OCI-LY3 (cell line): ENCODE measurements around the gene LYSMD1.

ENCODE experiments used
- H2AFZ ChIP-seq: fragments of 200-600, 300-600 bp; shearing (Covaris generic); 2 replicates; pipeline ENCODE4 v1.6.0; 2014; ENCODE audit warnings: antibody characterized with exemption, low read depth, low read length
- H3K27ac ChIP-seq: fragments of 200-600, 300-600 bp; sonication (generic); 2 replicates; pipeline ENCODE4 v1.5.1; 2014; ENCODE audit warnings: mild to moderate bottlenecking, low read length, moderate library complexity, mixed read lengths
- H3K27me3 ChIP-seq: fragments of 200-600, 300-600 bp; sonication (generic); 2 replicates; pipeline ENCODE4 v1.6.1; 2014; ENCODE audit warnings: low read depth, low read length, mixed read lengths
- H3K36me3 ChIP-seq: fragments of 200-600, 300-600 bp; sonication (generic); replicated peaks from 2 replicates; pipeline ENCODE3; 2014; ENCODE audit warnings: low read depth, low read length, mixed read lengths
- H3K4me1 ChIP-seq: fragments of 300-600, 200-600 bp; sonication (generic); 2 replicates; pipeline ENCODE4 v1.6.1; 2014; ENCODE audit warnings: low read length, mixed read lengths
- H3K4me2 ChIP-seq: fragments of 200-600, 300-600 bp; sonication (generic); 2 replicates; pipeline ENCODE4 v1.6.1; 2014; ENCODE audit warnings: low read length, mixed read lengths
- H3K4me3 ChIP-seq: fragments of 300-600, 200-600 bp; sonication (generic); 2 replicates; pipeline ENCODE4 v1.5.1; 2014; ENCODE audit warnings: antibody characterized with exemption, mild to moderate bottlenecking, low read length, moderate library complexity
- H3K79me2 ChIP-seq: fragments of 300-600, 200-600 bp; shearing (Covaris generic); 2 replicates; pipeline ENCODE4 v1.6.1; 2014; ENCODE audit warnings: mild to moderate bottlenecking, low read length, mixed read lengths
- H3K9ac ChIP-seq: fragments of 300-600, 200-600 bp; shearing (Covaris generic); 2 replicates; pipeline ENCODE4 v1.6.0; 2014; ENCODE audit warnings: mild to moderate bottlenecking, low read length, moderate library complexity
- H3K9me3 ChIP-seq: fragments of 200-600, 300-600 bp; shearing (Covaris generic); 2 replicates; pipeline ENCODE4 v1.6.1; 2014; ENCODE audit warnings: low read length, mixed read lengths; ENCODE audit not compliant: insufficient read depth
- H4K20me1 ChIP-seq: fragments of 200-600, 300-600 bp; sonication (generic); 2 replicates; pipeline ENCODE4 v1.6.1; 2016; ENCODE audit warnings: low read length, mixed read lengths; ENCODE audit not compliant: insufficient read depth
- EZH2phosphoT487 ChIP-seq: fragments of 200-600 bp; shearing (Covaris generic); IDR thresholded peaks from 2 replicates; pipeline ENCODE4 v1.6.1; 2018; ENCODE audit warnings: antibody characterized with exemption, mixed run types, low read depth
- TF ChIP-seq, protein P1 (sequence below): fragments of 200-600, 300-600 bp; sonication (generic); IDR thresholded peaks from 2 replicates; pipeline ENCODE4 v1.5.1; 2014; ENCODE audit warnings: antibody characterized with exemption, low read length, low read depth

LYSMD1 gene

DNA sequence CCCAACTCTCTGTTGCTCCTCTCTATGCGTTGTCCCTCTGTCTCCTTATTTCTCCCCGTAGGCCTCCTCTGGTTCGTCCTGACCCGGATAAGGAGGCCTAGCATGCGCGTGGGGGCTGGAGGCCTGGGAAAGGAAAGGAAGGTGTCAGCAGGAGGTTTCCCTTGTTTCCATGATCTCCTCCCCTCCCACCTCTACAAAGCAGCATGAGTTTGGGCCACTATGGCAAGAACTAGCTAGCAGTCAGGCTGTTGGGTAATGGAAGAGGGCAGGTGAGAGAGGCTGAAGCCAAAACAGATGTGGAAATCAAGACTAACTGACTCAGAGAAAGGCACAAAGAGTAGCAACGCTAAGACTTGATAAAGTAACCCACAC, 18.6 kb downstream of the LYSMD1 start:
- Histone ChIP-seq H3K4me3 (no peak overlapping the region), H3K4me2 (no peak overlapping the region), H2AFZ (no peak overlapping the region), H3K27ac (no peak overlapping the region), H3K9ac (no peak overlapping the region), H3K27me3 (no peaks in the 10 kb centered on the region), H4K20me1 (no peaks in the 10 kb centered on the region), H3K9me3 (no peaks in the 10 kb centered on the region), H3K4me1 (peaks cover 6% of the 10 kb centered on the region; the same call in 1 of the 2 replicates), H3K36me3 (no peaks in the 10 kb centered on the region), H3K79me2 (no peaks in the 10 kb centered on the region)
- TF ChIP-seq, protein P1, sequence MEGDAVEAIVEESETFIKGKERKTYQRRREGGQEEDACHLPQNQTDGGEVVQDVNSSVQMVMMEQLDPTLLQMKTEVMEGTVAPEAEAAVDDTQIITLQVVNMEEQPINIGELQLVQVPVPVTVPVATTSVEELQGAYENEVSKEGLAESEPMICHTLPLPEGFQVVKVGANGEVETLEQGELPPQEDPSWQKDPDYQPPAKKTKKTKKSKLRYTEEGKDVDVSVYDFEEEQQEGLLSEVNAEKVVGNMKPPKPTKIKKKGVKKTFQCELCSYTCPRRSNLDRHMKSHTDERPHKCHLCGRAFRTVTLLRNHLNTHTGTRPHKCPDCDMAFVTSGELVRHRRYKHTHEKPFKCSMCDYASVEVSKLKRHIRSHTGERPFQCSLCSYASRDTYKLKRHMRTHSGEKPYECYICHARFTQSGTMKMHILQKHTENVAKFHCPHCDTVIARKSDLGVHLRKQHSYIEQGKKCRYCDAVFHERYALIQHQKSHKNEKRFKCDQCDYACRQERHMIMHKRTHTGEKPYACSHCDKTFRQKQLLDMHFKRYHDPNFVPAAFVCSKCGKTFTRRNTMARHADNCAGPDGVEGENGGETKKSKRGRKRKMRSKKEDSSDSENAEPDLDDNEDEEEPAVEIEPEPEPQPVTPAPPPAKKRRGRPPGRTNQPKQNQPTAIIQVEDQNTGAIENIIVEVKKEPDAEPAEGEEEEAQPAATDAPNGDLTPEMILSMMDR = no peak
- no peak for TF ChIP-seq EZH2phosphoT487

DNA sequence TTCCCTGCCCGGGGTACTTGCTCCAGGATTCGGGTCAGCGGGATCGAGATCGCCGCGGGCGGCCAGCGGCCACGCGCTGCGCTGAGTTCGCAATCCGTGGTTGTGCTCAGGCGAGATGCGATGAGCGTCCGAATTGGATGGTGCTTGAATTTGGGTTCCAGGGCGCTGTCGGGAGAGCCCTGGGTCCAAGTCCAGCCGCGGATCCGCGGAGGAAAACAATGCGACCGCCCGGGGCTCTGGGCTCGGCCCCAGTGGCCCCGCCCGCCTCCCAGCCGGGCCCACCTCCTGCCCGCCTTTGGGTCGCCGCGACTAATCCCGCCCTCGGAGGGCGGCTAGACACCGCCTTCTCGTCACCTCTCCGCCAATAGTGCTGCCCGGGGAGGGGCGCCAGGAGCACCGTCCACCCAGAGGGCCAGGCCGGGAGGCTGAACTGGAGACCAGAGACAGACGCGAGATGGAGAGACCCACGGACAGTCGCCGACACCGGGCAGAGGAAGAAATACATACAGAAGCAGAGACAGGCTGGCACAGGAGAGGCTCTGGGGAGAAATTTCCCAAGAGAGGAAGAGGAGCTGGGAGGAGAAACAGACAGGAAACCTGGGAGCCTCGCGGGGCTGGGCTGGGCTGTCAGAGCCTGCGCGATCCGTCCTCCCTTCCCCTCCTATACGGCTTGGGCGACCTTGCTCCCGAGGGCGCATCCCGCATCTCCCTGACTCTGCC, 19.1 kb downstream of the LYSMD1 start, which contains the start of gene SEMA6C:
Gene SEMA6C, minus strand, starts transcription at position 220 of the 720 bp plus-strand sequence. CDS start 4,010 bp downstream, outside the sequence.
- Histone ChIP-seq H3K79me2 (no peaks in the 10 kb centered on the region), H3K4me3 (no peak within 1 kb of the TSS), H4K20me1 (no peaks in the 10 kb centered on the region), H3K27me3 (no peaks in the 10 kb centered on the region), H3K4me2 (no peak within 1 kb of the TSS), H2AFZ (no peak within 1 kb of the TSS), H3K4me1 (peaks cover 6% of the 10 kb centered on the region; the same call in 1 of the 2 replicates), H3K27ac (no peak within 1 kb of the TSS), H3K9ac (no peak within 1 kb of the TSS), H3K9me3 (no peaks in the 10 kb centered on the region), H3K36me3 (no peaks in the 10 kb centered on the region)
- TF ChIP-seq EZH2phosphoT487 = no peak
- TF ChIP-seq, protein P1 = no peak

DNA sequence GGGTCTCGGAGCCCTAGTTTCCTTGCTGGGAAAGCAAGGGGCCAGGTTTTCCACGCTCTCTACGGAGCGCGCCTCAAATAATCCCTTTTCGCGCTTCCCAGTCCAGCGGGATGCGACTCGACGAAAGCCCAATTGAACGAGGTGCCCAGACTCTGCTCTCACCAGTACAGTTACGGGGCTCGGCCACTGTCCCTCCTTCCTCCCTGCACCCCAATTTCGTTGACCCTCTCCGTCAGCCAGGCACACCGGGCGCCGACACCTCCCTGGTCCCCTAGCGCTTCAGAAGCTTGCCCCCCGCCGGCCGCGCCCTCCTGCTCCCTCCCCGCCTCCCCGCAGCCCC, 19.7 kb downstream of the LYSMD1 start:
- Histone ChIP-seq H3K9ac (no peak overlapping the region), H4K20me1 (no peaks in the 10 kb centered on the region), H3K4me1 (peaks cover 6% of the 10 kb centered on the region; the same call in 1 of the 2 replicates), H3K4me2 (no peak overlapping the region), H3K27ac (no peak overlapping the region), H3K27me3 (no peaks in the 10 kb centered on the region), H2AFZ (no peak overlapping the region), H3K4me3 (no peak overlapping the region), H3K79me2 (no peaks in the 10 kb centered on the region), H3K9me3 (no peaks in the 10 kb centered on the region), H3K36me3 (no peaks in the 10 kb centered on the region)
- TF ChIP-seq, protein P1 = no peak
- TF ChIP-seq EZH2phosphoT487 = no peak

DNA sequence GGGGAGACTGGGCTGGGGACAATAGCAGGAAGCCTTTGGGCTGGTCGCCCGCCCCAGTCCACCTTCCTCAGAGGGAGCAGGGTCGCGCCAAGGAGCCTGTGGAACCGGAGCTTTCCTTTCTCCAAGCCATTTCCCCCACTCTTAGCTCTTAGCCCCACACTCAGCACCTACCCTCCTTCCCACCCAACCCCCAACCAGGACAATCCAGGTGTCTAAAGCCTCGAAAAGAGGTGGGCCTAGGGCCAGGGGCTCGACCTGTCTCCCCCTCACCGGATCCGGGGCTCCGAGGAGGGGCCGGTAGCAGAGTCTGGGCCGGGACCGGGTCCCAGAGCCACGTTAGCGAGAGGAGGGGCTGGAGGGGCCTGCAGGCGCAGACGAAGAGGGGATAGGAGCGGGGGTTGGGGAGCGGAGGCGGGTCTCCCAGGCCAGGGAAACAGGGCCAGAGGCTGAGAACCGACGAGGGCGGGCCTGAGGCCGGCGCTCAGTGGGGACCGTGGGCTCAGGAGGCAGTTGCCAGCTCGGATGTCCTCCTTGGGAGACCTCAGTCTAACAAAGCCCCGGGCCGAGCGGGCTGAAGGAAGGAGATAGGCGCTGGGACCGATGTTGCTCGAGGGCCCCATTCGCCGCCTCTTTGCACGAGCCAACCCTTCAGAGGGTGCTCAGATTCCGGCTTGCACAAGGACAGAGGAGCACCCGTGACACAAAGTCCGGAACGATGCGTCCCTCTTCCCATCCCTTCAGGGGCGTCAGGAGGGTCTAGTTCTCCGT, 20.2 kb downstream of the LYSMD1 start:
- Histone ChIP-seq H3K4me3 (no peak overlapping the region), H2AFZ (no peak overlapping the region), H3K27ac (no peak overlapping the region)

More for the DNA sequence above, 20.2 kb downstream of the LYSMD1 start:
- TF ChIP-seq, protein P1 = no peak
- TF ChIP-seq EZH2phosphoT487 = no peak
- Histone ChIP-seq H3K9me3 (no peaks in the 10 kb centered on the region), H3K36me3 (no peaks in the 10 kb centered on the region), H3K4me1 (peaks cover 6% of the 10 kb centered on the region; the same call in 1 of the 2 replicates), H3K27me3 (no peaks in the 10 kb centered on the region), H3K9ac (no peak overlapping the region), H3K4me2 (no peak overlapping the region), H3K79me2 (no peaks in the 10 kb centered on the region), H4K20me1 (no peaks in the 10 kb centered on the region)
